A549 (cell line): Measurements from ENCODE around the gene CNKSR3. TPM values are rescaled to one million over a fixed set of nuclear protein-coding genes. Genes with fewer than 3 reads are reported as not detected.

Source experiments
- ATAC-seq, 2 experiments: fragments of 200-7000 bp in 1 of 2; fragments of >200 bp in 1 of 2; cut with Nextera tagmentation in 1 of 2; cut with Tn5 transposase in 1 of 2; 3 replicates each; pipeline versions ENCODE4 v1.8.0 to v1.9.1; 2018 to 2020; ENCODE audit warnings: mild to moderate bottlenecking in 1 of 2, moderate library complexity in 1 of 2
- CTCF ChIA-PET: fragments of 300-600 bp; sonication (Branson Sonifier 250); formaldehyde crosslinking; extraction: SDS; loops from one replicate; lab custom pipeline; 2021; ENCODE audit warnings: antibody characterized with exemption, inconsistent platforms; lab: Yijun Ruan, JAX
- POLR2A ChIA-PET: fragments of 350-600 bp; formaldehyde crosslinking; extraction: SDS; loops from one replicate; lab custom pipeline; 2021; ENCODE audit warnings: antibody characterized with exemption, inconsistent platforms; lab: Yijun Ruan, JAX
- DNase-seq, 2 experiments: peaks; one replicate each; pipeline versions ENCODE4 v3.0.0 to v3.0.0-alpha.2; 2011 to 2016; ENCODE audit warnings: low read depth in 1 of 2, low spot score in 1 of 2
- FAIRE-seq: peaks from 2 replicates; lab custom pipeline; 2011; peaks lifted over from hg19 to GRCh38; lab: Jason Lieb, UNC
- H3K27ac ChIP-seq, 2 experiments: fragments of >200 bp; sonication (Bioruptor Twin); formaldehyde crosslinking; 3 replicates each; pipeline ENCODE4 v1.5.1; 2016 to 2017
- H3K4me1 ChIP-seq: fragments of >200 bp; sonication (Bioruptor Twin); formaldehyde crosslinking; 3 replicates; pipeline ENCODE4 v1.6.1; 2016
- H3K4me2 ChIP-seq: fragments of >200 bp; sonication (Bioruptor Twin); formaldehyde crosslinking; 3 replicates; pipeline ENCODE4 v1.6.1; 2016
- H3K4me3 ChIP-seq: fragments of >200 bp; sonication (Bioruptor Twin); formaldehyde crosslinking; 3 replicates; pipeline ENCODE4 v1.5.1; 2016
- H3K9me3 ChIP-seq: fragments of >200 bp; sonication (Bioruptor Twin); formaldehyde crosslinking; 3 replicates; pipeline ENCODE4 v1.6.1; 2016
- BHLHE40 ChIP-seq: IDR thresholded peaks from 2 replicates; pipeline ENCODE4 v1.6.1; 2012; ENCODE audit warnings: low read depth, low read length, inconsistent platforms
- CBX2 ChIP-seq: fragments of 200-600 bp; sonication (generic); IDR thresholded peaks from 2 replicates; pipeline ENCODE4 v1.6.1; 2016; ENCODE audit warnings: low read depth, mild to moderate bottlenecking, borderline replicate concordance
- CBX8 ChIP-seq: fragments of 200-600 bp; sonication (generic); IDR thresholded peaks from 2 replicates; pipeline ENCODE4 v1.6.1; 2016
- EHMT2 ChIP-seq: fragments of 200-600 bp; sonication (generic); IDR thresholded peaks from 2 replicates; pipeline ENCODE4 v1.6.1; 2016; ENCODE audit warnings: antibody characterized with exemption, low read depth, mild to moderate bottlenecking, moderate library complexity
- EP300 ChIP-seq, 2 experiments: fragments of >200 bp; sonication (Bioruptor Twin); formaldehyde crosslinking; IDR thresholded peaks; 2 replicates in 1 of 2; 3 replicates in 1 of 2; pipeline ENCODE4 v1.6.1; 2016 to 2017
- ESRRA ChIP-seq: fragments of 150-350 bp; IDR thresholded peaks from 2 replicates; pipeline ENCODE4 v1.6.1; 2014; ENCODE audit warnings: mild to moderate bottlenecking, low read length, borderline replicate concordance
- FOXS1 ChIP-seq: fragments of 250-450 bp; sonication (Bioruptor Pico); IDR thresholded peaks from 2 replicates; pipeline ENCODE4 v1.5.0; 2020; ENCODE audit warnings: mild to moderate bottlenecking, moderate library complexity
- HDAC2 ChIP-seq: fragments of 200-600 bp; sonication (generic); IDR thresholded peaks from 2 replicates; pipeline ENCODE4 v1.6.1; 2016
- HEYL ChIP-seq: fragments of 250-450 bp; sonication (Bioruptor Pico); IDR thresholded peaks from 2 replicates; pipeline ENCODE4 v1.8.0; 2021; ENCODE audit warnings: mild to moderate bottlenecking, moderate library complexity
- HOXB13 ChIP-seq: fragments of 250-450 bp; sonication (Bioruptor Pico); IDR thresholded peaks from 2 replicates; pipeline ENCODE4 v1.5.0; 2020; ENCODE audit warnings: low read depth, mild to moderate bottlenecking, moderate library complexity
- HOXB5 ChIP-seq: fragments of 250-450 bp; sonication (Bioruptor Pico); IDR thresholded peaks from 2 replicates; pipeline ENCODE4 v1.5.0; 2020; ENCODE audit warnings: mild to moderate bottlenecking, moderate library complexity
- MAFK ChIP-seq: fragments of 450-650 bp; IDR thresholded peaks from 2 replicates; pipeline ENCODE4 v1.6.1; 2014; ENCODE audit not compliant: partially characterized antibody
- MAZ ChIP-seq: fragments of 150-350 bp; IDR thresholded peaks from 2 replicates; pipeline ENCODE4 v1.6.1; 2014; ENCODE audit warnings: antibody characterized with exemption, low read depth, low read length, borderline replicate concordance
- NFE2L2 ChIP-seq: fragments of 150-350 bp; conservative IDR thresholded peaks from 2 replicates; pipeline ENCODE4 v1.6.1; 2014; ENCODE audit warnings: low read length
- NR3C1 ChIP-seq: fragments of >200 bp; sonication (Bioruptor Twin); formaldehyde crosslinking; IDR thresholded peaks from 3 replicates; pipeline ENCODE4 v1.6.1; 2017
- PBX3 ChIP-seq: IDR thresholded peaks from 2 replicates; pipeline ENCODE4 v1.6.1; 2012
- POLR2A ChIP-seq: IDR thresholded peaks from 2 replicates; pipeline ENCODE4 v1.6.1; 2012; ENCODE audit warnings: mild to moderate bottlenecking, low read length
- RARB ChIP-seq: fragments of 250-450 bp; sonication (Bioruptor Pico); IDR thresholded peaks from 2 replicates; pipeline ENCODE4 v1.8.0; 2021; ENCODE audit warnings: mild to moderate bottlenecking, moderate library complexity
- RFX5 ChIP-seq: fragments of 450-650 bp; IDR thresholded peaks from 2 replicates; pipeline ENCODE4 v1.7.1; 2014; ENCODE audit warnings: antibody characterized with exemption, mild to moderate bottlenecking, moderate library complexity
- SMC3 ChIP-seq: fragments of >200 bp; sonication (Bioruptor Twin); formaldehyde crosslinking; IDR thresholded peaks from 3 replicates; pipeline ENCODE4 v1.6.1; 2018; ENCODE audit warnings: inconsistent platforms
- SREBF2 ChIP-seq: fragments of 450-650 bp; IDR thresholded peaks from 2 replicates; pipeline ENCODE4 v1.6.1; 2014; ENCODE audit warnings: mild to moderate bottlenecking, moderate library complexity
- TFCP2L1 ChIP-seq: fragments of 250-450 bp; sonication (Bioruptor Pico); IDR thresholded peaks from 2 replicates; pipeline ENCODE4 v1.5.0; 2021; ENCODE audit warnings: mild to moderate bottlenecking
- ZNF302 ChIP-seq: fragments of 250-450 bp; sonication (Bioruptor Pico); IDR thresholded peaks from 2 replicates; pipeline ENCODE4 v1.9.0; 2021; ENCODE audit warnings: inconsistent platforms, mild to moderate bottlenecking, moderate library complexity
- WGBS: methylation state at CpG from one replicate; pipeline ENCODE4 v1.1.6; 2017; ENCODE audit errors: missing lambda C conversion rate; 5-methylcytosine and 5-hydroxymethylcytosine counted together
- polyA plus RNA-seq, 4 experiments: library from polyadenylated mRNA; depleted of rRNA in 3 of 4; stranded (reverse); fragments of >200 nt; fragmentation: RNase III in 1 of 4; extraction: RNeasy Plus Mini Kit Qiagen cat#74134 plus additional on column Dnase treatment in 1 of 4; gene quantifications; 2 replicates in 3 of 4; 3 replicates in 1 of 4; pipeline ENCODE4 v1.2.3, GENCODE V29; 2011 to 2017
- TF ChIP-seq, protein P1 (sequence below): fragments of 150-350 bp; IDR thresholded peaks from 2 replicates; pipeline ENCODE4 v1.6.1; 2014; ENCODE audit warnings: low read depth, mild to moderate bottlenecking, low read length
- TF ChIP-seq, protein P2 (sequence below): fragments of 250-450 bp; sonication (Bioruptor Pico); IDR thresholded peaks from 2 replicates; pipeline ENCODE4 v1.5.0; 2020; ENCODE audit warnings: low read depth, mild to moderate bottlenecking, moderate library complexity

Gene CNKSR3
- polyA plus RNA-seq, 2 of the 4 experiments (the other 2 are of a cell fraction) = 2.9 to 3.5 TPM

- FAIRE-seq = no peak
- POLR2A ChIA-PET = no interaction called here
Measured at GRCh38 chr6:154440022-154440421, 70.5 kb downstream of the CNKSR3 start.

GRCh38 chr6:154438882-154439415, 71.5 kb downstream of the CNKSR3 start:
- ChIA-PET POLR2A (no interaction called here), CTCF (no interaction called here)
- no peak overlapping the region for H3K27ac ChIP-seq
- FAIRE-seq (no peak), ATAC-seq (no peak)
- 95% methylated on average over 9 of the region's 9 CpGs for WGBS
- no peak overlapping the region for H3K4me2 ChIP-seq
- peaks cover 7% of the 10 kb centered on the region; the same call in 2 of the 3 replicates for H3K4me1 ChIP-seq
- H3K4me3 ChIP-seq = no peak overlapping the region
- TF ChIP-seq CBX8 (no peak), HOXB13 (CRISPR knock-in tag) (no peak)
- TF ChIP-seq, all 56 proteins: peak for 0
- DNase-seq = no peak
- no peaks in the 10 kb centered on the region for H3K9me3 ChIP-seq

More at GRCh38 chr6:154440022-154440421, 70.5 kb downstream of the CNKSR3 start:
- H3K27ac ChIP-seq = no peak overlapping the region
- H3K4me2 ChIP-seq = no peak overlapping the region
- peaks cover 7% of the 10 kb centered on the region; the same call in 2 of the 3 replicates for H3K4me1 ChIP-seq
- H3K9me3 ChIP-seq = no peaks in the 10 kb centered on the region
- ATAC-seq (no peak), DNase-seq (no peak)
- WGBS = 67% methylated on average over 3 of the region's 3 CpGs
- H3K4me3 ChIP-seq = no peak overlapping the region
- CTCF ChIA-PET = no interaction called here
- TF ChIP-seq, protein P1, sequence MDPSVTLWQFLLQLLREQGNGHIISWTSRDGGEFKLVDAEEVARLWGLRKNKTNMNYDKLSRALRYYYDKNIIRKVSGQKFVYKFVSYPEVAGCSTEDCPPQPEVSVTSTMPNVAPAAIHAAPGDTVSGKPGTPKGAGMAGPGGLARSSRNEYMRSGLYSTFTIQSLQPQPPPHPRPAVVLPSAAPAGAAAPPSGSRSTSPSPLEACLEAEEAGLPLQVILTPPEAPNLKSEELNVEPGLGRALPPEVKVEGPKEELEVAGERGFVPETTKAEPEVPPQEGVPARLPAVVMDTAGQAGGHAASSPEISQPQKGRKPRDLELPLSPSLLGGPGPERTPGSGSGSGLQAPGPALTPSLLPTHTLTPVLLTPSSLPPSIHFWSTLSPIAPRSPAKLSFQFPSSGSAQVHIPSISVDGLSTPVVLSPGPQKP = no peak
- TF ChIP-seq RARB (no peak), EP300 (IDR thresholded peaks at IDR 0.05) (no peak), HDAC2 (no peak), MAZ (no peak), SMC3 (no peak), POLR2A (no peak), TFCP2L1 (no peak), HOXB13 (CRISPR knock-in tag) (no peak), RFX5 (no peak), CBX2 (no peak), BHLHE40 (no peak)

GRCh38 chr6:154435400-154435945, 75.0 kb downstream of the CNKSR3 start:
- no peak for DNase-seq
- ChIA-PET CTCF (interaction anchor here (0.7 kb wide), 1 partner anchor 282 kb away, joined by 3 read pairs; no protein-coding TSS in a partner anchor), POLR2A (no interaction called here)
- Histone ChIP-seq H3K4me3 (no peak overlapping the region), H3K9me3 (0 out of 3 replicates have a peak, but pooled peaks cover 4% of the 10 kb centered on the region), H3K4me1 (peaks cover 13% of the 10 kb centered on the region; the same call in 2 of the 3 replicates), H3K4me2 (no peak overlapping the region), H3K27ac (no peak overlapping the region)
- TF ChIP-seq ZNF302 = no peak
- no peak for TF ChIP-seq HEYL (CRISPR knock-in tag)
- FAIRE-seq = no peak
- ATAC-seq = no peak
- 92% methylated on average over 11 of the region's 11 CpGs for WGBS

GRCh38 chr6:154434662-154435061, 75.8 kb downstream of the CNKSR3 start:
- no peak for FAIRE-seq
- H3K9me3 ChIP-seq = 0 out of 3 replicates have a peak, but pooled peaks cover 4% of the 10 kb centered on the region
- ATAC-seq = no peak
- CTCF ChIA-PET = interaction anchor here (0.7 kb wide), 1 partner anchor 281 kb away, joined by 3 read pairs; no protein-coding TSS in a partner anchor
- H3K27ac ChIP-seq = no peak overlapping the region
- H3K4me1 ChIP-seq = peaks cover 15% of the 10 kb centered on the region
- POLR2A ChIA-PET = no interaction called here
- H3K4me2 ChIP-seq = no peak overlapping the region
- H3K4me3 ChIP-seq = no peak overlapping the region
- no peak for TF ChIP-seq MAFK
- no peak for TF ChIP-seq PBX3
- no peak for TF ChIP-seq EP300 (IDR thresholded peaks at IDR 0.05)
- no peak for TF ChIP-seq EHMT2
- TF ChIP-seq NR3C1 = no peak
- no peak for TF ChIP-seq NFE2L2
- TF ChIP-seq SMC3 = no peak
- TF ChIP-seq ESRRA = no peak
- TF ChIP-seq CBX8 = no peak
- TF ChIP-seq, protein P2, sequence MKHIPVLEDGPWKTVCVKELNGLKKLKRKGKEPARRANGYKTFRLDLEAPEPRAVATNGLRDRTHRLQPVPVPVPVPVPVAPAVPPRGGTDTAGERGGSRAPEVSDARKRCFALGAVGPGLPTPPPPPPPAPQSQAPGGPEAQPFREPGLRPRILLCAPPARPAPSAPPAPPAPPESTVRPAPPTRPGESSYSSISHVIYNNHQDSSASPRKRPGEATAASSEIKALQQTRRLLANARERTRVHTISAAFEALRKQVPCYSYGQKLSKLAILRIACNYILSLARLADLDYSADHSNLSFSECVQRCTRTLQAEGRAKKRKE (CRISPR knock-in tag) = no peak
- no peak for TF ChIP-seq SREBF2
- no peak for TF ChIP-seq HOXB5 (CRISPR knock-in tag)
- TF ChIP-seq CBX2 = no peak
- no peak for TF ChIP-seq FOXS1 (CRISPR knock-in tag)
- WGBS = 94% methylated on average over 3 of the region's 3 CpGs
- no peak for DNase-seq
